SHP77 (cell line): Measurements from ENCODE around the gene THADA.

Experiments used
- DNase-seq, 2 experiments: peaks; one replicate each; lab custom pipeline; 2025; lab: John Stamatoyannopoulos, UW

Gene THADA

GRCh38 chr2:43222475-43223309, 373.1 kb downstream of the THADA start:
- no peak for DNase-seq

GRCh38 chr2:43221763-43222474, 373.9 kb downstream of the THADA start:
- DNase-seq = peak; percentile 66 to 77

GRCh38 chr2:43221124-43221762, 374.6 kb downstream of the THADA start:
- DNase-seq = peak; percentile 35 to 39

GRCh38 chr2:43220760-43221123, 375.1 kb downstream of the THADA start:
- no peak for DNase-seq

GRCh38 chr2:43220229-43220751, 375.5 kb downstream of the THADA start:
- no peak for DNase-seq

GRCh38 chr2:43219383-43220228, 376.2 kb downstream of the THADA start:
- peak; percentile 78 to 87 for DNase-seq

- peak; percentile 27 to 36 for DNase-seq
Observed at GRCh38 chr2:43218702-43219382, 377.0 kb downstream of the THADA start.

- DNase-seq = no peak
Observed at GRCh38 chr2:43218155-43218701, 377.6 kb downstream of the THADA start.

- DNase-seq = no peak
Observed at GRCh38 chr2:43217228-43218154, 378.3 kb downstream of the THADA start.

GRCh38 chr2:43216629-43217028, 379.2 kb downstream of the THADA start:
- DNase-seq = no peak

GRCh38 chr2:43215673-43216255, 380.1 kb downstream of the THADA start:
- no peak for DNase-seq

GRCh38 chr2:43214253-43214652, 381.6 kb downstream of the THADA start:
- no peak for DNase-seq

GRCh38 chr2:43212931-43213330, 382.9 kb downstream of the THADA start:
- no peak for DNase-seq

GRCh38 chr2:43212216-43212835, 383.5 kb downstream of the THADA start:
- no peak for DNase-seq

GRCh38 chr2:43210467-43211303, 385.2 kb downstream of the THADA start:
- DNase-seq = no peak

GRCh38 chr2:43210125-43210466, 385.7 kb downstream of the THADA start:
- DNase-seq = no peak

GRCh38 chr2:43209204-43209717, 386.6 kb downstream of the THADA start:
- no peak for DNase-seq
